Measurements from ENCODE around the gene DEFB118.

- TF ChIP-seq, protein P1, sequence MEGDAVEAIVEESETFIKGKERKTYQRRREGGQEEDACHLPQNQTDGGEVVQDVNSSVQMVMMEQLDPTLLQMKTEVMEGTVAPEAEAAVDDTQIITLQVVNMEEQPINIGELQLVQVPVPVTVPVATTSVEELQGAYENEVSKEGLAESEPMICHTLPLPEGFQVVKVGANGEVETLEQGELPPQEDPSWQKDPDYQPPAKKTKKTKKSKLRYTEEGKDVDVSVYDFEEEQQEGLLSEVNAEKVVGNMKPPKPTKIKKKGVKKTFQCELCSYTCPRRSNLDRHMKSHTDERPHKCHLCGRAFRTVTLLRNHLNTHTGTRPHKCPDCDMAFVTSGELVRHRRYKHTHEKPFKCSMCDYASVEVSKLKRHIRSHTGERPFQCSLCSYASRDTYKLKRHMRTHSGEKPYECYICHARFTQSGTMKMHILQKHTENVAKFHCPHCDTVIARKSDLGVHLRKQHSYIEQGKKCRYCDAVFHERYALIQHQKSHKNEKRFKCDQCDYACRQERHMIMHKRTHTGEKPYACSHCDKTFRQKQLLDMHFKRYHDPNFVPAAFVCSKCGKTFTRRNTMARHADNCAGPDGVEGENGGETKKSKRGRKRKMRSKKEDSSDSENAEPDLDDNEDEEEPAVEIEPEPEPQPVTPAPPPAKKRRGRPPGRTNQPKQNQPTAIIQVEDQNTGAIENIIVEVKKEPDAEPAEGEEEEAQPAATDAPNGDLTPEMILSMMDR (IDR thresholded peaks at IDR 0.05 in 4 of 5, conservative IDR thresholded peaks at IDR 0.05 in 1 of 5), result no peak
- no peak for TF ChIP-seq POLR2A (IDR thresholded peaks at IDR 0.05)
These were observed 46.0 kb downstream of the DEFB118 start for GRCh38 chr20:31414381-31414780.
